Measurements from ENCODE around the gene MYBPC1. TPM values are rescaled to one million over a fixed set of nuclear protein-coding genes. Genes with fewer than 3 reads are reported as not detected.

Gene MYBPC1
- polyA plus RNA-seq, 1 of the 3 experiments (the other 2 are of a cell fraction) = not detected

DNA sequence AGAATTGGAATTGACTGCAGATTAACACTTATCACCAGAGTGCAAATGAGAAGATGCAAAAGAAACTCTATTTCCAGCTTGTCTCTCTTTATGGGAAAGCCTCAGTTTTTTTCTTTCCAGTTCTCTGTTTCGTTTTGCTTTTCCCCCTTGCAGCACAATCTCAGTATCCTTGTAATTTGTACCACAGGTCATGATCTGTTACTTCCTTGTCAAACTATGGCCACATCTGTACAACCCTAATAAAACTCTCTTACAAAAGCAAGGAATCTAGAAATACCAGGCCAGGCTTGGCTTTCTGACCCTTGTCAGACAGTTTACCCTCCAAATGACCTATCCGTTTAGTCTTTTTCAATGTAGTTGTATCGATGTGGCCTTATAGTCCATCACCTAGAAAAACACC lies 33.9 kb downstream of the MYBPC1 start:
- H3K36me3 ChIP-seq (replicated peaks in 1 of 2; ENCODE audit: control insufficient read depth in 1 of 2, insufficient read depth in 2 of 2, low read length in 1 of 2) = no peaks in the 10 kb centered on the region
- no peak overlapping the region for H3K4me3 ChIP-seq (ENCODE audit: low read depth in 2 of 2, low read length in 1 of 2)
- H3K4me2 ChIP-seq = no peak overlapping the region
- no peak for DNase-seq
- ChIA-PET CTCF (no interaction called here), POLR2A (no interaction called here)
- 0 out of 2 replicates have a peak, but pooled peaks cover 2% of the 10 kb centered on the region for H3K9me2 ChIP-seq
- H3K27ac ChIP-seq (ENCODE audit: low read depth in 2 of 2, low read length in 1 of 2) = no peak overlapping the region
- H2AFZ ChIP-seq (ENCODE audit: low read depth) = no peak overlapping the region
- H3K27me3 ChIP-seq (ENCODE audit: insufficient read depth) = peaks cover 15% of the 10 kb centered on the region; the same call in 1 of the 2 replicates
- no peaks in the 10 kb centered on the region for H4K20me1 ChIP-seq (ENCODE audit: insufficient read depth)
- no peaks in the 10 kb centered on the region for H3K4me1 ChIP-seq (ENCODE audit: control insufficient read depth in 1 of 2, insufficient read depth in 2 of 2, low read depth in 1 of 2, low read length in 1 of 2)
- no peaks in the 10 kb centered on the region for H3F3A ChIP-seq (replicated peaks; ENCODE audit: insufficient read depth)
- no peaks in the 10 kb centered on the region for H3K79me2 ChIP-seq (ENCODE audit: insufficient read depth)
- TF ChIP-seq, protein P1, sequence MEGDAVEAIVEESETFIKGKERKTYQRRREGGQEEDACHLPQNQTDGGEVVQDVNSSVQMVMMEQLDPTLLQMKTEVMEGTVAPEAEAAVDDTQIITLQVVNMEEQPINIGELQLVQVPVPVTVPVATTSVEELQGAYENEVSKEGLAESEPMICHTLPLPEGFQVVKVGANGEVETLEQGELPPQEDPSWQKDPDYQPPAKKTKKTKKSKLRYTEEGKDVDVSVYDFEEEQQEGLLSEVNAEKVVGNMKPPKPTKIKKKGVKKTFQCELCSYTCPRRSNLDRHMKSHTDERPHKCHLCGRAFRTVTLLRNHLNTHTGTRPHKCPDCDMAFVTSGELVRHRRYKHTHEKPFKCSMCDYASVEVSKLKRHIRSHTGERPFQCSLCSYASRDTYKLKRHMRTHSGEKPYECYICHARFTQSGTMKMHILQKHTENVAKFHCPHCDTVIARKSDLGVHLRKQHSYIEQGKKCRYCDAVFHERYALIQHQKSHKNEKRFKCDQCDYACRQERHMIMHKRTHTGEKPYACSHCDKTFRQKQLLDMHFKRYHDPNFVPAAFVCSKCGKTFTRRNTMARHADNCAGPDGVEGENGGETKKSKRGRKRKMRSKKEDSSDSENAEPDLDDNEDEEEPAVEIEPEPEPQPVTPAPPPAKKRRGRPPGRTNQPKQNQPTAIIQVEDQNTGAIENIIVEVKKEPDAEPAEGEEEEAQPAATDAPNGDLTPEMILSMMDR (IDR thresholded peaks at IDR 0.05) = no peak
- no peak for TF ChIP-seq TEAD4 (IDR thresholded peaks at IDR 0.05; ENCODE audit: borderline replicate concordance, insufficient read depth)
- TF ChIP-seq, protein P2, sequence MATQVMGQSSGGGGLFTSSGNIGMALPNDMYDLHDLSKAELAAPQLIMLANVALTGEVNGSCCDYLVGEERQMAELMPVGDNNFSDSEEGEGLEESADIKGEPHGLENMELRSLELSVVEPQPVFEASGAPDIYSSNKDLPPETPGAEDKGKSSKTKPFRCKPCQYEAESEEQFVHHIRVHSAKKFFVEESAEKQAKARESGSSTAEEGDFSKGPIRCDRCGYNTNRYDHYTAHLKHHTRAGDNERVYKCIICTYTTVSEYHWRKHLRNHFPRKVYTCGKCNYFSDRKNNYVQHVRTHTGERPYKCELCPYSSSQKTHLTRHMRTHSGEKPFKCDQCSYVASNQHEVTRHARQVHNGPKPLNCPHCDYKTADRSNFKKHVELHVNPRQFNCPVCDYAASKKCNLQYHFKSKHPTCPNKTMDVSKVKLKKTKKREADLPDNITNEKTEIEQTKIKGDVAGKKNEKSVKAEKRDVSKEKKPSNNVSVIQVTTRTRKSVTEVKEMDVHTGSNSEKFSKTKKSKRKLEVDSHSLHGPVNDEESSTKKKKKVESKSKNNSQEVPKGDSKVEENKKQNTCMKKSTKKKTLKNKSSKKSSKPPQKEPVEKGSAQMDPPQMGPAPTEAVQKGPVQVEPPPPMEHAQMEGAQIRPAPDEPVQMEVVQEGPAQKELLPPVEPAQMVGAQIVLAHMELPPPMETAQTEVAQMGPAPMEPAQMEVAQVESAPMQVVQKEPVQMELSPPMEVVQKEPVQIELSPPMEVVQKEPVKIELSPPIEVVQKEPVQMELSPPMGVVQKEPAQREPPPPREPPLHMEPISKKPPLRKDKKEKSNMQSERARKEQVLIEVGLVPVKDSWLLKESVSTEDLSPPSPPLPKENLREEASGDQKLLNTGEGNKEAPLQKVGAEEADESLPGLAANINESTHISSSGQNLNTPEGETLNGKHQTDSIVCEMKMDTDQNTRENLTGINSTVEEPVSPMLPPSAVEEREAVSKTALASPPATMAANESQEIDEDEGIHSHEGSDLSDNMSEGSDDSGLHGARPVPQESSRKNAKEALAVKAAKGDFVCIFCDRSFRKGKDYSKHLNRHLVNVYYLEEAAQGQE (IDR thresholded peaks at IDR 0.05; ENCODE audit: low read depth, low read length) = no peak
- no peak for TF ChIP-seq TCF12 (IDR thresholded peaks at IDR 0.05)
- TF ChIP-seq, protein P3, sequence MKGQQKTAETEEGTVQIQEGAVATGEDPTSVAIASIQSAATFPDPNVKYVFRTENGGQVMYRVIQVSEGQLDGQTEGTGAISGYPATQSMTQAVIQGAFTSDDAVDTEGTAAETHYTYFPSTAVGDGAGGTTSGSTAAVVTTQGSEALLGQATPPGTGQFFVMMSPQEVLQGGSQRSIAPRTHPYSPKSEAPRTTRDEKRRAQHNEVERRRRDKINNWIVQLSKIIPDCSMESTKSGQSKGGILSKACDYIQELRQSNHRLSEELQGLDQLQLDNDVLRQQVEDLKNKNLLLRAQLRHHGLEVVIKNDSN (IDR thresholded peaks at IDR 0.05; ENCODE audit: borderline replicate concordance, low read depth) = no peak
- no peak for TF ChIP-seq TAF1 (IDR thresholded peaks at IDR 0.05; ENCODE audit: borderline replicate concordance, low read depth, low read length)
- no peak for TF ChIP-seq FOXM1 (IDR thresholded peaks at IDR 0.05; ENCODE audit: low read depth)
- no peak for TF ChIP-seq GABPA (IDR thresholded peaks at IDR 0.05; ENCODE audit: low read depth)
- TF ChIP-seq RAD21 (IDR thresholded peaks at IDR 0.05; ENCODE audit: low read length) = no peak
- TF ChIP-seq SIN3A (IDR thresholded peaks at IDR 0.05; ENCODE audit: borderline replicate concordance, low read depth, low read length) = no peak
- no peak for TF ChIP-seq SMC3 (IDR thresholded peaks at IDR 0.05; ENCODE audit: low read depth, low read length)
- TF ChIP-seq RXRA (IDR thresholded peaks at IDR 0.05; ENCODE audit: borderline replicate concordance, low read depth) = no peak
- no peak for TF ChIP-seq JUND (IDR thresholded peaks at IDR 0.05)
- TF ChIP-seq YY1 (IDR thresholded peaks at IDR 0.05; ENCODE audit: low read depth) = no peak
- TF ChIP-seq MAX (IDR thresholded peaks at IDR 0.05; ENCODE audit: low read depth) = no peak
- no peak for TF ChIP-seq MEF2A (IDR thresholded peaks at IDR 0.05; ENCODE audit: borderline replicate concordance, low read depth)
- no peak for TF ChIP-seq MXI1 (IDR thresholded peaks at IDR 0.05; ENCODE audit: low read depth, low read length)
- TF ChIP-seq IRF3 (IDR thresholded peaks at IDR 0.05; ENCODE audit: low read depth, low read length) = no peak
- H3K9me3 ChIP-seq = no peaks in the 10 kb centered on the region
- 3% methylated on average over 3 of the region's 3 CpGs for WGBS (ENCODE audit: low lambda C conversion rate)
- no peak overlapping the region for H3K9ac ChIP-seq

All from SK-N-SH (cell line).